HL-60 (cell line): Measurements from ENCODE around the gene FAM120A.

ENCODE experiments used
- CTCF ChIP-seq: IDR thresholded peaks from one replicate; pipeline ENCODE4 v1.5.1; 2011; ENCODE audit warnings: low read length, control low read depth, inconsistent platforms; ENCODE audit not compliant: insufficient read depth
- GABPA ChIP-seq: IDR thresholded peaks from 2 replicates; pipeline ENCODE4 v1.6.1; 2012; ENCODE audit warnings: low read depth
- POLR2AphosphoS5 ChIP-seq: IDR thresholded peaks from 2 replicates; pipeline ENCODE4 v1.6.1; 2012; ENCODE audit warnings: low read depth
- REST ChIP-seq: IDR thresholded peaks from 2 replicates; pipeline ENCODE4 v1.6.1; 2012; ENCODE audit warnings: low read depth; ENCODE audit not compliant: insufficient replicate concordance
- SPI1 ChIP-seq: IDR thresholded peaks from 2 replicates; pipeline ENCODE4 v1.6.1; 2012; ENCODE audit warnings: low read depth, mild to moderate bottlenecking, borderline replicate concordance

DNA sequence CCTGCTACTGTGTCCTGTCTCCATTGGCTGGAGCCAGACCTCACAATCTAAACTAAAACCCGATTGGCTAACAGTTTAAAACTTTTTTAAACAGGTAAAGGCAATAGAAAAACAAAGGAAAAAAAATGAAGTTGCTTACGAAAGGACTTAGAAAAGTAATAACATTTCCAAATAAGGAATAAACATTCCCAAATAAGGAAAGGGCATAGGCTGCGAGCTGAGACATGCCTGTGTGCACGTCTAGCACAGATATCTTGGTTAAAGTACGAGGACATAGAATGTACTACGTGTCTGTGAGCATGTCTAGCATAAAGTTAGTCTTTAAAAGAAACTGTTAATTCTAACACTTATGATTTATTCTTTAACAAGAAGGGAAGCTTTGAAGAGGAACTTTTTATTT is 15.3 kb upstream of the FAM120A start:
- TF ChIP-seq CTCF (no peak), GABPA (no peak), SPI1 (no peak), REST (no peak), POLR2AphosphoS5 (no peak)
